ENCODE results near the gene OR6C68.

The OR6C68 gene

GRCh38 chr12:55495490-55495889, 3.3 kb downstream of the OR6C68 start:
- no peaks in the 10 kb centered on the region for H3K9me3 ChIP-seq (ENCODE audit: control insufficient read depth, low read length)
- no peak overlapping the region for H2AFZ ChIP-seq
- H3K27ac ChIP-seq = no peak overlapping the region
- H3K36me3 ChIP-seq (ENCODE audit: control insufficient read depth, insufficient read depth, low read length) = no peaks in the 10 kb centered on the region
- H3K27me3 ChIP-seq (ENCODE audit: control insufficient read depth, insufficient read depth, low read length) = peaks cover 3% of the 10 kb centered on the region
- TF ChIP-seq CTCF (IDR thresholded peaks at IDR 0.05) = no peak
- H3K9ac ChIP-seq = no peak overlapping the region
- no peak overlapping the region for H3K4me2 ChIP-seq (ENCODE audit: low read length)
- no peaks in the 10 kb centered on the region for H3K4me1 ChIP-seq
- H3K79me2 ChIP-seq = no peaks in the 10 kb centered on the region
- no peak overlapping the region for H3K4me3 ChIP-seq (ENCODE audit: low read depth, low read length)

GRCh38 chr12:55499231-55499630, 7.1 kb downstream of the OR6C68 start:
- Histone ChIP-seq H3K9ac (no peak overlapping the region), H3K4me1 (no peaks in the 10 kb centered on the region), H3K4me2 (ENCODE audit: low read length) (no peak overlapping the region), H3K4me3 (ENCODE audit: low read depth, low read length) (no peak overlapping the region), H3K9me3 (ENCODE audit: control insufficient read depth, low read length) (no peaks in the 10 kb centered on the region), H3K36me3 (ENCODE audit: control insufficient read depth, insufficient read depth, low read length) (no peaks in the 10 kb centered on the region), H3K27ac (no peak overlapping the region), H3K79me2 (no peaks in the 10 kb centered on the region), H3K27me3 (ENCODE audit: control insufficient read depth, insufficient read depth, low read length) (no peaks in the 10 kb centered on the region), H2AFZ (no peak overlapping the region)
- TF ChIP-seq CTCF (IDR thresholded peaks at IDR 0.05) = no peak

- H3K79me2 ChIP-seq = no peaks in the 10 kb centered on the region
- no peaks in the 10 kb centered on the region for H3K9me3 ChIP-seq (ENCODE audit: control insufficient read depth, low read length)
- H3K4me1 ChIP-seq = no peaks in the 10 kb centered on the region
- no peak overlapping the region for H3K4me3 ChIP-seq (ENCODE audit: low read depth, low read length)
- no peak overlapping the region for H3K27ac ChIP-seq
- H3K36me3 ChIP-seq (ENCODE audit: control insufficient read depth, insufficient read depth, low read length) = no peaks in the 10 kb centered on the region
- no peak overlapping the region for H3K4me2 ChIP-seq (ENCODE audit: low read length)
- H3K27me3 ChIP-seq (ENCODE audit: control insufficient read depth, insufficient read depth, low read length) = no peaks in the 10 kb centered on the region
- no peak overlapping the region for H2AFZ ChIP-seq
- no peak overlapping the region for H3K9ac ChIP-seq
- TF ChIP-seq CTCF (IDR thresholded peaks at IDR 0.05) = no peak
Measured at GRCh38 chr12:55499810-55500252, 7.7 kb downstream of the OR6C68 start.

GRCh38 chr12:55501601-55502000, 9.4 kb downstream of the OR6C68 start:
- no peaks in the 10 kb centered on the region for H3K27me3 ChIP-seq (ENCODE audit: control insufficient read depth, insufficient read depth, low read length)
- no peaks in the 10 kb centered on the region for H3K36me3 ChIP-seq (ENCODE audit: control insufficient read depth, insufficient read depth, low read length)
- H3K4me1 ChIP-seq = no peaks in the 10 kb centered on the region
- no peak overlapping the region for H3K27ac ChIP-seq
- no peak overlapping the region for H3K4me3 ChIP-seq (ENCODE audit: low read depth, low read length)
- no peak for TF ChIP-seq CTCF (IDR thresholded peaks at IDR 0.05)
- no peaks in the 10 kb centered on the region for H3K79me2 ChIP-seq
- no peak overlapping the region for H3K9ac ChIP-seq
- H3K9me3 ChIP-seq (ENCODE audit: control insufficient read depth, low read length) = no peaks in the 10 kb centered on the region
- H2AFZ ChIP-seq = no peak overlapping the region
- no peak overlapping the region for H3K4me2 ChIP-seq (ENCODE audit: low read length)

GRCh38 chr12:55515696-55516095, 23.5 kb downstream of the OR6C68 start:
- Histone ChIP-seq H3K79me2 (no peaks in the 10 kb centered on the region), H3K27ac (no peak overlapping the region), H3K9me3 (ENCODE audit: control insufficient read depth, low read length) (no peaks in the 10 kb centered on the region), H3K9ac (no peak overlapping the region), H3K36me3 (ENCODE audit: control insufficient read depth, insufficient read depth, low read length) (no peaks in the 10 kb centered on the region), H3K4me1 (no peaks in the 10 kb centered on the region), H3K4me3 (ENCODE audit: low read depth, low read length) (no peak overlapping the region), H3K27me3 (ENCODE audit: control insufficient read depth, insufficient read depth, low read length) (no peaks in the 10 kb centered on the region), H2AFZ (no peak overlapping the region), H3K4me2 (ENCODE audit: low read length) (no peak overlapping the region)
- no peak for TF ChIP-seq CTCF (IDR thresholded peaks at IDR 0.05)
